HG03469 (cell line): Measurements from ENCODE around the gene VEGFC.

Experiments used
- ATAC-seq: cut with Tn5 transposase; IDR thresholded peaks from one replicate; pipeline ENCODE4 v1.9.1; 2021; ENCODE audit warnings: mild to moderate bottlenecking, moderate library complexity, moderate number of reproducible peaks; ENCODE audit not compliant: unreplicated experiment

VEGFC gene

GRCh38 chr4:176792326-176793059, at the start of gene VEGFC:
VEGFC (minus strand) TSS chr4:176792922; CDS start chr4:176792311, 611 bp downstream.
- peak; percentile 31 for ATAC-seq

GRCh38 chr4:176841711-176842112, 49.0 kb upstream of the VEGFC start:
- no peak for ATAC-seq

GRCh38 chr4:176840166-176840565, 47.4 kb upstream of the VEGFC start:
- no peak for ATAC-seq

- ATAC-seq, result no peak
Measured at GRCh38 chr4:176839656-176840055, 46.9 kb upstream of the VEGFC start.

GRCh38 chr4:176838601-176839433, 46.1 kb upstream of the VEGFC start:
- ATAC-seq, result no peak

- ATAC-seq, result no peak
Measured at GRCh38 chr4:176837169-176837895, 44.6 kb upstream of the VEGFC start.

GRCh38 chr4:176834531-176834930, 41.8 kb upstream of the VEGFC start:
- no peak for ATAC-seq

GRCh38 chr4:176833400-176834175, 40.9 kb upstream of the VEGFC start:
- no peak for ATAC-seq

- no peak for ATAC-seq
Measured at GRCh38 chr4:176830971-176831370, 38.2 kb upstream of the VEGFC start.

GRCh38 chr4:176825586-176825985, 32.9 kb upstream of the VEGFC start:
- ATAC-seq, result no peak

GRCh38 chr4:176824645-176825366, 32.1 kb upstream of the VEGFC start:
- ATAC-seq, result no peak

GRCh38 chr4:176818531-176818930, 25.8 kb upstream of the VEGFC start:
- no peak for ATAC-seq

- peak; percentile 78 for ATAC-seq
Measured at GRCh38 chr4:176817204-176817603, 24.5 kb upstream of the VEGFC start.

GRCh38 chr4:176814770-176815169, 22.0 kb upstream of the VEGFC start:
- ATAC-seq, result no peak

- ATAC-seq, result no peak
Measured at GRCh38 chr4:176810481-176811249, 17.9 kb upstream of the VEGFC start.

GRCh38 chr4:176806778-176807375, 14.2 kb upstream of the VEGFC start:
- ATAC-seq, result no peak

GRCh38 chr4:176805155-176805554, 12.4 kb upstream of the VEGFC start:
- no peak for ATAC-seq

GRCh38 chr4:176800891-176801534, 8.3 kb upstream of the VEGFC start:
- ATAC-seq, result no peak
